ENCODE data around the gene CCDC32.
"Not testable (repeated sequence)": the region's sequence is repeated elsewhere in the genome, so short reads cannot be mapped to it uniquely, and the experiment has no call there.

CCDC32 gene

GRCh38 chr15:40564591-40565332 lies at the start of gene CCDC32:
TSS of gene CCDC32 (minus strand) at chr15:40565042. CDS start at chr15:40563015, 2,027 bp downstream.
- DNase-seq (ENCODE audit: low read depth): peak; percentile 95

GRCh38 chr15:40613080-40613479 lies 48.2 kb upstream of the CCDC32 start:
- DNase-seq (ENCODE audit: low read depth): no peak

DNA sequence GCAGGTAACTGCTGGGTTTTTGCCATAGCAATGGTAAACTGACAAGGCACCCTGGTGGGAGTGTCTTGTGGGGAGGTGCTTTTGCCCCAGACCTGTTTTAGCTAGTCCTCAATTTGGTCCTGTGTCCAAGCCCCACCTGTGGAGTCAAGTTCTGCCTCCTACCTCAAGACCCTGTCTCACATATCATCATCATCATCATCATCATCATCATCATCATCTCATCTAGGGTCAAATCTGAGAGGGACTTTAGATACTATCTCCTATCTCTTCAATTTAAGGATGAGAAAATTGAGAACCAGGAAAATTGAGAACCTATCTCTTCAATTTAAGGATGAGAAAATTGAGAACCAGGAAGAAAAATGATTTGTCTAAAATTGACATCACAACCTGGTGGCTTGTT lies 39.1 kb upstream of the CCDC32 start:
- DNase-seq (ENCODE audit: low read depth): no peak

- no peak for DNase-seq (ENCODE audit: low read depth)
Observed at GRCh38 chr15:40600956-40601355, 36.1 kb upstream of the CCDC32 start.

DNA sequence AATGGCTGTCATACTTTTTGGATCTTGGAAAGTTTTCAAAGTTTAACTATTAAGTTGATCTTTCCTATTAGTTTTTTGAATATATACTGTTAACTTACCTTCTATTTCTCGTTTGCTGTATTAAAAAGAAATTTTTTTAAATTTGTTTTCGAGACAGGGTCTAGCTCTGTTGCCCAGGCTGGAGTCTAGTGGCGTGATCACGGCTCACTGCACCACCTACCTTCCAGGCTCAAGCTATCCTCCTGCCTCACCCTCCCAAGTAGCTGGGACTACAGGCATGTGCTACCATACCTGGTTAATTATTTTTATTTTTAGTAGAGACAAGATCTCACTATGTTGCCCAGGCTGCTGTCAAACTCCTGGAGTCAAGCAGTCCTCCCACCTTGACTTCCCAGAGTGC lies 33.8 kb upstream of the CCDC32 start:
- no peak for DNase-seq (ENCODE audit: low read depth)

GRCh38 chr15:40598126-40598525 lies 33.3 kb upstream of the CCDC32 start:
- DNase-seq (ENCODE audit: low read depth): no peak

- DNase-seq (ENCODE audit: low read depth): no peak
Observed at GRCh38 chr15:40597024-40597423, 32.2 kb upstream of the CCDC32 start.

DNA sequence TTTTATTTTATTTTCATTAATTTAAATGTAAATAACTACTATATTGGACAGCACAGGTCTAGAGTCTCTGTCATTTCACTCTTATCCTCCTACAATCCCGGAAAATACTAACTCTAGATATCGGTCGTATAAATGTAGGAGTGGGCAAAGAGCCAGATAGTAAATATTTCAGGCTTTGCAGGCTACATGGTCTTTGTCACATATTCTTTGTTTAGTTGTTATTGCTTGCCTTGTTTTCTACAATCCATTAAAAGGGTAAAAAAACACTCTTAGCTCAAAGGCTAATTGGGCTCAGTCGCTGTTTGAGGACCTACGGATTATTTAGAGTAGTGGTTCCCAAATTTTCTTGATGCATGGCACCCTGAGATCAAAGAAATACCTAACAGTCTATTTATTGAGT lies 30.9 kb upstream of the CCDC32 start:
- no peak for DNase-seq (ENCODE audit: low read depth)

GRCh38 chr15:40595219-40595618 lies 30.4 kb upstream of the CCDC32 start:
- no peak for DNase-seq (ENCODE audit: low read depth)

- no peak for DNase-seq (ENCODE audit: low read depth)
Observed at GRCh38 chr15:40594429-40594836, 29.6 kb upstream of the CCDC32 start.

- peak; percentile 68 for DNase-seq (ENCODE audit: low read depth)
Observed at GRCh38 chr15:40593588-40594428, 29.0 kb upstream of the CCDC32 start, which contains the start of gene KNL1. TSS of gene KNL1 (plus strand) at chr15:40594249. CDS start at chr15:40602932, 8,683 bp downstream.

DNA sequence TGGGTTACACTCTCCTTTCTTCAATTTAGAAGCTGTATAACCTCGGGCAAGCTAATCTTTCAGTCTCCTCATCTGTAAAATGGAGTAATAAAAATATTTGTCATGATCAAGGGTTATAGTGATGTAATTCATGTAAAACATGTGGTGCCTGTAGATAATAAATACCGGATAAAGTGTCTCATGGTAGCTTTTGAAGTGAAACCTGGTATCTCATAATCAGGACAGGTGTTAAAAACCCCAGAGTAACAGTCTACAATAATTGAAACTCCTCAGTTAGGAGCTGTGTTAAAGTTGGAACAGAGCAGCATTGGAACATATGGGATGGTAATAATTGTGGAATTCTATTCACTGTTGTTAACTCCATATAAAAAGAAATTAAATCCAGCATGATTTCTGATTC lies 28.3 kb upstream of the CCDC32 start:
- DNase-seq (ENCODE audit: low read depth): no peak

GRCh38 chr15:40591389-40591788 lies 26.5 kb upstream of the CCDC32 start:
- no peak for DNase-seq (ENCODE audit: low read depth)

- no peak for DNase-seq (ENCODE audit: low read depth)
Observed at GRCh38 chr15:40590667-40591050, 25.8 kb upstream of the CCDC32 start.

- DNase-seq (ENCODE audit: low read depth): no peak
Observed at GRCh38 chr15:40584191-40584590, 19.3 kb upstream of the CCDC32 start.

- DNase-seq (ENCODE audit: low read depth): no peak
Observed at GRCh38 chr15:40582726-40583246, 17.9 kb upstream of the CCDC32 start.

DNA sequence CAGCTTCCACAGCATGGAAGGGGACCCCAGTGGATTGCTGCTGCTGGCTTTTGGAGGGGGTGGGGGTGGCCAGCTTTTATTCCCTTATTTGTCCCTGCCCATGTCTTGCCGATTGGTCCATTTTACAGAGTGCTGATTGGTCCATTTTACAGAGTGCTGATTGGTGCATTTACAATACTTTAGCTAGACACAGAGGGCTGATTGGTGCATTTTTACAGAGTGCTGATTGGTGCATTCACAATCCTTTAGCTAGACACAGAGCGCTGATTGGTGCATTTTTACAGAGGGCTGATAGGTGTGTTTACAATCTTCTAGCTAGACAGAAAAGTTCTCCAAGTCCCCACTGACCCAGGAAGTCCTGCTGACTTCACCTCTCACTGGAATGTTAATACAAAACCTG lies 17.0 kb upstream of the CCDC32 start:
- not testable (repeated sequence) for DNase-seq (ENCODE audit: low read depth)

DNA sequence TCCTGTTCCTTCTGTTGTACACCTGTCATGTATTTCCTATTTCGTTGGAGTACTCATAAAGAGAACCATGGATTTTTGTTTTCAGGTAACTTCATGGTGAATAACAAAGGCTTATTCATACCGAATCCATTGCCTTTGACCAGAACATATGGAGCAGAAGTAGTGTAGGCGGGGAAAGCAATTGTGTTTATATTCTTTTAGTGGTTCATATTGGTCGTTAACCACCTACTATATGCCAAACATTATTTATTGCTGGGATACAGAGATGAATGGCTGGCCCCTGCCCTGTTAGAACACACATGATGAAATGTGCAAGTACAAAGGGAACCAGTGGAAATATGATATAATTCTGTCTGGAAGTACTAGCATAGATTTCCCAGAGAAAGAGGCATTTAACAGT lies 14.1 kb upstream of the CCDC32 start:
- no peak for DNase-seq (ENCODE audit: low read depth)

GRCh38 chr15:40576914-40577313 lies 12.1 kb upstream of the CCDC32 start:
- DNase-seq (ENCODE audit: low read depth): not testable (repeated sequence)

DNA sequence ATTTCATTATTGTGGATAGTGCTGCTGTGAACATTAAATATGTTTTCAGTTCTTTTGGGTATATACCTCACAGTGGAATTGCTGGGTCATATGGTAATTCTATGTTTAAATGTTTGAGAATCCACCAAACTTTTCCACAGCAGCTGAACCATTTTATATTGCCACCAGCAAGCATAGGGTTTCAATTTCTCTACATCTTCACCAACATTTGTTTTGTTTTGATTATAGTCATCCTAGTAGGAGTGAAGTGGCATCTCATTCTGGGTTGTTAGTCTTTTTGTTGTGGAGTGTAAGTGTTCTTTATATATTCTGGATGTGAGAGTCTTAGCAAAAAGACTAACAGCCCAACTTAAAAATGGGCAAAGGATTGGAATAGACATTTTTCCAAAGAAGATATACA lies 10.3 kb upstream of the CCDC32 start:
- no peak for DNase-seq (ENCODE audit: low read depth)

DNA sequence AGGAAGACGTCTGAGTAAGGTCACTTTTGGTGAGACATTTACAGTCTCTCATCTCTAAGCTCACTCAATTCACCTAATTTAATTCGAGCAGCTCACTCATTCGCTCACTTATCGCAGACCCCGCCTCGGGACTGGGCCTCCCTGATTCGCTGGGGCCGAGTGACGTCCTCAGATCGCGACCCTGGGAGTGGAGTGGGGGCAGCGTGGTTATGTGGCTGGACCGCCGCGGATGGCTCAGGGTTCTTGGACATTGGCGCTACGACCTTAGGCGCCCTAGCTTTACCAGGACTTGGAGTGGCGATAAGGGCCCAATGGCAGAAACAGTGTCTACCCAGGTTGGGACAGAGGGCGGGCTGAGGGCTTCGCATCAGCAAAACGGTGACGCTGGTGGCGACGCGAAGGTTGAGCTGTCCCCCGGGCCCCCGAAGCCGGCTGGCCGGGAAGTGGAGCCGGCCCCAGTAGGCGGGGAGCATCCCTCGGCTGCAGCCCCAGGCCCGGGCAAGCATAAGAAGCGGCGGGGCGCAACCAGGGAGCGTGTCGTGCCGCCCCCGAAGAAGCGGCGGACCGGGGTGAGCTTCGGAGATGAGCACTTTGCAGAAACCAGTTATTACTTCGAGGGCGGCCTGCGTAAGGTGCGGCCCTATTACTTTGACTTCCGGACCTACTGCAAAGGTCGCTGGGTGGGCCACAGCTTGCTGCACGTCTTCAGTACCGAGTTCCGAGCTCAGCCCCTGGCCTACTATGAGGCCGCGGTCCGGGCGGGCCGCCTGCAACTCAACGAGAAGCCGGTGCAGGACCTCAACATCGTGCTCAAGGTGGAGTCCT lies 4.5 kb upstream of the CCDC32 start, which contains the start of gene RPUSD2:
TSS of gene RPUSD2 (plus strand) at position 171 of the 825 bp plus-strand sequence. CDS start at position 210, 39 bp downstream.
- DNase-seq (ENCODE audit: low read depth): peak; percentile 87

GRCh38 chr15:40567111-40567510 lies 2.3 kb upstream of the CCDC32 start:
- no peak for DNase-seq (ENCODE audit: low read depth)
